MCF 10A (cell line): ENCODE data around the gene RASSF5. TPM values are rescaled to one million over a fixed set of nuclear protein-coding genes. Genes with fewer than 3 reads are reported as not detected.

Experiments used
- BruUV-seq: library from RNA; stranded (reverse); fragments of 400-500 nt; replicated peaks from 2 replicates; lab custom pipeline; 2021; lab: Mats Ljungman, UMichigan
- CTCF ChIA-PET: fragments of 300-600 bp; sonication (Branson Sonifier 250); formaldehyde crosslinking; extraction: SDS; loops from one replicate; lab custom pipeline; 2021; ENCODE audit warnings: antibody characterized with exemption, inconsistent platforms; lab: Yijun Ruan, JAX
- POLR2A ChIA-PET: fragments of 300-600, 350-650 bp; sonication (Branson Sonifier 250); formaldehyde crosslinking; extraction: SDS; loops from one replicate; lab custom pipeline; 2020; ENCODE audit warnings: antibody characterized with exemption, inconsistent platforms; lab: Yijun Ruan, JAX
- DNase-seq: peaks from one replicate; pipeline ENCODE4 v3.0.0-alpha.2; 2018; ENCODE audit not compliant: unreplicated experiment
- H3K27ac Mint-ChIP-seq: one replicate; pipeline ENCODE4 v1.8.0; 2022; ENCODE audit warnings: mild to moderate bottlenecking, low read depth, mixed read lengths; ENCODE audit not compliant: unreplicated experiment
- H3K27me3 Mint-ChIP-seq: one replicate; pipeline ENCODE4 v1.8.0; 2022; ENCODE audit warnings: mixed read lengths; ENCODE audit not compliant: insufficient read depth, unreplicated experiment
- H3K36me3 Mint-ChIP-seq: one replicate; pipeline ENCODE4 v1.8.0; 2022; ENCODE audit warnings: mild to moderate bottlenecking, moderate library complexity, mixed read lengths; ENCODE audit not compliant: insufficient read depth, unreplicated experiment
- H3K4me1 Mint-ChIP-seq: one replicate; pipeline ENCODE4 v1.8.0; 2022; ENCODE audit warnings: mixed read lengths; ENCODE audit not compliant: insufficient read depth, unreplicated experiment
- H3K4me3 Mint-ChIP-seq: one replicate; pipeline ENCODE4 v1.8.0; 2022; ENCODE audit warnings: mild to moderate bottlenecking, moderate library complexity, mixed read lengths; ENCODE audit not compliant: unreplicated experiment
- H3K9me3 Mint-ChIP-seq: one replicate; pipeline ENCODE4 v1.8.0; 2022; ENCODE audit warnings: mixed read lengths; ENCODE audit not compliant: unreplicated experiment
- CTCF ChIP-seq: fragments of 200-600 bp; IDR thresholded peaks from one replicate; pipeline ENCODE4 v1.8.0; 2022; ENCODE audit warnings: antibody characterized with exemption, mild to moderate bottlenecking; ENCODE audit not compliant: unreplicated experiment
- intact Hi-C: fragments of 100-400 bp; cut with micrococcal nuclease; formaldehyde crosslinking; loops from 2 replicates; pipeline ENCODE4 v1.14.1; 2022
- total RNA-seq: library from RNA; stranded (reverse); gene quantifications from 2 replicates; pipeline ENCODE4 v1.2.3, GENCODE V29; 2022

RASSF5 gene
- total RNA-seq, 1 experiment from 2014 or later = 8.3 TPM

GRCh38 chr1:206635080-206635977 lies 128.0 kb downstream of the RASSF5 start, which contains the start of gene DYRK3:
Gene DYRK3, plus strand, starts transcription at chr1:206635536. Its CDS starts 168 bp downstream, at chr1:206635704.
- Mint-ChIP-seq H3K27me3 (no peaks in the 10 kb centered on the region), H3K4me3 (peak within 1 kb of the TSS; percentile 89), H3K27ac (peak within 1 kb of the TSS; percentile 82), H3K4me1 (peaks cover 38% of the 10 kb centered on the region), H3K9me3 (no peaks in the 10 kb centered on the region), H3K36me3 (peaks cover 28% of the 10 kb centered on the region)
- POLR2A ChIA-PET = interaction anchor here (0.5 to 13.3 kb wide), 61 partner anchors 8 to 1208 kb away, joined by 3 to 215 read pairs (median 4); partner anchors contain the start of genes C1orf116, EIF2D, IKBKE and MAPKAPK2
- DNase-seq = peak; percentile 99
- BruUV-seq = no TSS peak
- intact Hi-C loops = loop anchor here (2.0 to 10.0 kb wide), 2 partner anchors 89 to 439 kb away; no protein-coding TSS in a partner anchor
- CTCF ChIA-PET = interaction anchor here (0.5 to 36.8 kb wide), 42 partner anchors 14 to 883 kb away, joined by 3 to 1191 read pairs (median 4); partner anchors contain the start of genes C4BPB, EIF2D, IKBKE and IL10
- no peak for TF ChIP-seq CTCF

- intact Hi-C loops = loop anchor here (2.0 to 10.0 kb wide), 2 partner anchors 89 to 439 kb away; no protein-coding TSS in a partner anchor
- DNase-seq = peak; percentile 53
- TF ChIP-seq CTCF = no peak
- Mint-ChIP-seq H3K9me3 (no peaks in the 10 kb centered on the region), H3K4me1 (peaks cover 38% of the 10 kb centered on the region), H3K27me3 (no peaks in the 10 kb centered on the region), H3K4me3 (peak overlapping the region; percentile 89), H3K27ac (peak overlapping the region; percentile 82), H3K36me3 (peaks cover 35% of the 10 kb centered on the region)
- BruUV-seq = no TSS peak
- POLR2A ChIA-PET = interaction anchor here (0.7 to 13.3 kb wide), 42 partner anchors 9 to 1207 kb away, joined by 3 to 215 read pairs (median 5); partner anchors contain the start of genes C1orf116, EIF2D, IKBKE and MAPKAPK2
- CTCF ChIA-PET = interaction anchor here (0.6 to 36.8 kb wide), 16 partner anchors 25 to 346 kb away, joined by 3 to 1191 read pairs (median 10); partner anchors contain the start of gene EIF2D
These were observed 128.6 kb downstream of the RASSF5 start for GRCh38 chr1:206635978-206636345.

GRCh38 chr1:206636671-206637070 lies 129.3 kb downstream of the RASSF5 start:
- intact Hi-C loops = loop anchor here (10.0 kb wide), 1 partner anchor 438 kb away; no protein-coding TSS in a partner anchor
- H3K9me3 Mint-ChIP-seq = no peaks in the 10 kb centered on the region
- no TSS peak for BruUV-seq
- H3K4me1 Mint-ChIP-seq = peaks cover 38% of the 10 kb centered on the region
- DNase-seq = no peak
- ChIA-PET CTCF (interaction anchor here (1.6 to 36.8 kb wide), 6 partner anchors 24 to 345 kb away, joined by 3 to 1191 read pairs (median 116); partner anchors contain the start of gene EIF2D), POLR2A (interaction anchor here (0.7 to 13.3 kb wide), 19 partner anchors 9 to 393 kb away, joined by 3 to 215 read pairs (median 14); partner anchors contain the start of genes EIF2D and MAPKAPK2)
- H3K27me3 Mint-ChIP-seq = no peaks in the 10 kb centered on the region
- peaks cover 40% of the 10 kb centered on the region for H3K36me3 Mint-ChIP-seq
- H3K4me3 Mint-ChIP-seq = peak overlapping the region; percentile 89
- peak overlapping the region; percentile 82 for H3K27ac Mint-ChIP-seq
- TF ChIP-seq CTCF = no peak
